Stimulated activated CD8-positive, alpha-beta memory T cell treated with anti-CD3 and anti-CD28 coated beads, Interleukin-7, amount 100 ng/mL, for 4 hours (primary cell): Measurements from ENCODE around the gene NRP1.
A peak's percentile ranks its signal among the peaks of the same experiment; 100 is the strongest.

ENCODE experiments used
- DNase-seq, 2 donors: peaks; one replicate each; pipeline ENCODE4 v3.0.0-alpha.2; 2020; ENCODE audit warnings: low read depth in 2 of 2

Gene NRP1

DNA sequence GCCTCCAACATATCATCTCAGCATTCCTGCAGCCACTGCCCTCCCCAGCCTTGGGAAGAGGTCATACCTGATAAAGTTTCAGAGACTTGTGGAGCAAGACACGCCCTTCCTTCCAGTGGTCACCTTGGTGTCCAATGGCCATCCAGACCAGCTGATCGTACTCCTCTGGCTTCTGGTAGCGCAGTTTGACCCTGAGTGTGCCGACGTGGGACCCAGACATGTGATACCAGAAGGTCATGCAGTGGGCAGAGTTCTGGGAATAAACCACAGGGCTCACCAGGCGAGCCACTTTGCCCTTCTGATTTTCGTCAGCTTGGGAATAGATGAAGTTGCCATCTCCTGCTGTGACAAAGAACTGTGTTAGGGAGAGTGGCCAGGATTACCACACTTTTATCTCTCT lies 148.3 kb downstream of the NRP1 start:
- DNase-seq = no peak

DNA sequence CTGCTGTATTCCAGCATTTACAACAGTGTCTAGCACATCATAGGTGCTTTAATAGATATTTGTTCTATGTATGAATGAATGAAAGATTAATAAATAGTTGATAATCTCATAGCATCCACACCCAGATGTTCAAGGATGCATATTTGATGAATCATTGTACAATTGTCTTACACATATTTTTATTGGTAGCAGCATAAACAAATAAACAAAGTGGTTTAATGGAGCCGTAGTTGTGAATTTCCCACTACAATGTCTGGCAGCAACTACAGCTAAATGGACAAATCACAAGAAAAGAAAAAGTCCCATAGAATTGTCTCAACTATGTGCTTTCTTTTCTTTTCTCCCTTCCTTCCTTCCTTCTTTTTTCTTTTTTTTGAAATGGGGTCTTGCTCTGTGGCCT lies 150.8 kb downstream of the NRP1 start:
- DNase-seq = no peak

DNA sequence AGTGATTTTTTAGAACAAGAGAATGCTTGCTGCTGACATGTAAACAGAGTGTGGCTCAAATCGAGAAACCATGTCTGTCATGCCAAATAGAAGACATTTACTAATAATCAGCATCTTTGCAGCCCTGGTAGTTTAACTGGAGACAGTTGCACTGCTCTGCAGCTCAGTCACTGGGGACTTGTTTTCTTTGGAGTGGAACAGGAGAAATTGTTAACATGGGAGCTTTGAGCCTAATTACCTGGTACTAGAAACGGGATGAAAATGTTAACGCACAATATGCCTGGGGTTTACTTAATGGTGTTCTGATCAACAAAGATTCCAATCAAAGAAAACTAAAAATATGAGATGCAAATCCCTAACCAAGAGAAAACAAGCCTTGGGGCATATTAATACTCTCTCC lies 153.5 kb downstream of the NRP1 start:
- DNase-seq = no peak

DNA sequence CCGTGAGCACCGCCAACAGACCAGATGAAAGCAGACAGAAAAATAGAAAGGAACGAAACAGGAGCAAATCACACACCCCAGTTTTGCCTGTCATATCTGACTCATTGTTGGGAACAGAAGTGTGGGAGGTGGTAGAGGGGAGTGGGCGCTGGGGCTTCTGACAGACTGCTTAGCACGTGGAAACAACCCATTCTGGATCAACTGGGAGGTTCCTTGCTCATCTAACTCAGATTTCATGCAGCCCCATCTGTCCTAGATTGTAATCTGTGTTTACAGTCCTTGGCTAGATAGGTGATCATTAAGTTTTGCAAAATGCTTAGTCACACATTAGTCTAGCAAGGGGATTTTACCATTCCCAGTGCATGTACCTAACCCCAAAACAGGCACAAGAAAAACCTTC lies 154.1 kb downstream of the NRP1 start:
- DNase-seq = no peak

DNA sequence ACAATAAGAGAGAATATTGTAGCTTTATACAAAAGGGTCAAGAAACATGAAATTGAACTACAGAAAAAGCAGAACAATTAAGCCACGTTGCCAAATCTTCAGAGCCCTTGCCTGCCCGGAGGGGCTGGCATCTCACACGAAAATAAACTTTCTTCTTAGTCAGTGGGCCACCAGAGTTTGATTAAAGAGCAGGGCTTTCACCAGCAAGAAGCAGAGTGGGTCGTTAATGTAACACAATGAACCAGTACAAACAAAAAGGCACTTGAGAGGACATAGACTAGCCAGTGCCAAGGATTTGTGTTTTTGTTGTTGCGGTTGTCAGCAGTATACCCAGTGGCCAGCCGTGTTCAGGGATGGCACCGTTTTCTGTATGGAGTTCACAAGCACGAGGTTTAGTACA lies 155.4 kb downstream of the NRP1 start:
- DNase-seq = no peak

DNA sequence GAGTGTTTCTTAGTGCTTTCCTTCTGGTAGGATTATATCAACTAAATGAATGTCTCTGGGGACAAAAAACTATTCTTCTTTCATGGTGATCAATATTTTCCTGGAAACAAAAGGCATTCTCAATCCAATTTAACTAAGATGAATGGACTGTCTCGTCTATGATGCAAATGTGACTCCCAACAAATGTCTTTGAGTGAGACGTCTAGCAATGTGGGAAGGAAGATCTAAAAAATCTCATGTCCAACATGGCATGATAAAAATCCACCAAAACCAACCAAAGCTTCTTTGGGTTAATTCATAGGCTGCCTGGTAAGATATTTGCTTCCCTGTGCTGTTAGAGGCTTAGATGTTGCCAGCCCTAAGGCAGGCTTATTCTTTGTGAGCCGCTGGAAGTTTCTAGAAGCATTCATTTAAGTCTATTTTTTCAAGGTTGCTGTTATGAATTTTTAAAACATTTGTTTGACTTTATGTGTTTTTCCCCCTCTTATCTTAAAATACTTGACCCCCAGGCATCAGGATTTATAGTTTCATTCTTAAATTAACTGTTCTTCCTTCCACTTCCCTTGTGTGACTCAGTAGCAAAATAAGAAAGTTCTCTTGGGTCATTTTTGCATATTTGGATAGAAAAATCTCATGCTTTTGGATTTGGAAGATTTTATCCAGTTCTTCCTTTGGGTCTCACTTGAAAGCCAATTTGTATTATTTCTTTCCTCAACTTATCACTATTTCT lies 156.3 kb downstream of the NRP1 start:
- no peak for DNase-seq

DNA sequence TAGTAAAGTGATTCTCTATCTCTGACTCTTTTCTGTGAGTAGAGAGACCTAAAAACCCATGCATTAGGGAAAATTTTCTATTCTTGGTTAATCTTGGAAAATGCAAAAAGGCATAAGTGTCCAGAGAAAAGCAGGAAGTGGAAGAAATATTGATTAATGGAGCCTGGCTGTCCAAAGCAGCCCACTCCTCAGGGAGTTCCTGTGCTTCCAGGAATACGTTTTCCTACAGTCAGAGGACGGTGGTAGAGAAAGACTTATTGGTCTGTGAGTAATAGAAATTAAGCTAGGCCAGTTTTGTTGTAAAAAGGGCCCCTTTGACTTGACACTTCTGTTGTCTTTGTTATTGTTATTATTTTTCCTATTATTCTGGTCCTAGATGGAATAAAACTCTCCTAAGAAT lies 157.8 kb downstream of the NRP1 start:
- no peak for DNase-seq

DNA sequence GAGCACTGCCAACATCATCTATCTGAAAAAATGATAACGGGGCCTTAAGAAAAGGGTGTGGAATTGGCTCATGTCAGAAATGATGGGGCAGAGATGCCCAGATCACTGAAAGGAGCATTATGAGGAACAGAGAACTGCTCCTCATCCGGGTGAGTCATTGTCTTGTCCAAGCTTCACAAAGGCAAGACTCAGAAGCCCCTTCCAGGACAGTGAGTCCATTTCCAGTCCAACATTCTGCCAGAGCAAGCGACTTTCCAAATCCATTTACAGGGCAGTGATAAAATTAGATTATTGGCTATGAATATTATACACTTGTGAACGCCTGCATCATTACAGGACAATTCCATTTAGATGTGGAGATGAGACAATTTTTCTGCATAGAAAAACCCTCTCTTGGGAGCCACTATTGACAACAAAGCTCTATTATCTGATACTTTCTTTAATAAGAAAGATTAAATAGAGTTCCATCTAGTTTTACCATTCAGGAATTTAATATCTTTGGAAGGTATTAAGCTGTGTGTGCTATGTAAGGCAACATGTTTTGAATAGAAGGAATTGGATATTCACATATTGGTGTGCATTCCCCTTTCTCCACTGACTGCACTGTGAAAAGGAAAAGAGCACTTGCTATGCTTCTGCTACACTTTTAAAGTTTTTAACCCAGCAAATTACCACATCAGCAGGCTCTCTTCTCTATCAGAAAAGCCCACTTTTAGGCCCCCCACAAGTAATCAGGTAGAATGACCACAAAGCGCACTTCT lies 159.6 kb downstream of the NRP1 start:
- DNase-seq = no peak

DNA sequence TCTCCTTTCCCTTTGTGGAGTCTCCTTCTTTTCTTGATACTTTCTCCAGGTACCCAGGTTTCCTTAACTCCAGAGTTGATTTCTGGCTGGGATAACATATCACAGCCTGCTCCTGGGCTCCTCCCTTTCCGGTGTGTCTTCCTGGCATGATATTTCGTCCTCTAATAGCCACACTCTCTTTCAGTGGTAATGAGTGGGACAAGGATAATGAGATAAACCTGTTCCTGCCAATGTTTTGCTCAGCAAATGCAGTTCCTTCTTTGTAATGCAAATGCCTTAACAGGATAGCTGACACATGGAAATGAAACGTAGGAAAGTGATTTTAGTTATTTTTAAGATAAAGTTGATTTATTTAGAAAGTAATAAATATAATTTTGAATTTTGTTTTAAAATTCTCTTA lies 168.6 kb downstream of the NRP1 start:
- no peak for DNase-seq

DNA sequence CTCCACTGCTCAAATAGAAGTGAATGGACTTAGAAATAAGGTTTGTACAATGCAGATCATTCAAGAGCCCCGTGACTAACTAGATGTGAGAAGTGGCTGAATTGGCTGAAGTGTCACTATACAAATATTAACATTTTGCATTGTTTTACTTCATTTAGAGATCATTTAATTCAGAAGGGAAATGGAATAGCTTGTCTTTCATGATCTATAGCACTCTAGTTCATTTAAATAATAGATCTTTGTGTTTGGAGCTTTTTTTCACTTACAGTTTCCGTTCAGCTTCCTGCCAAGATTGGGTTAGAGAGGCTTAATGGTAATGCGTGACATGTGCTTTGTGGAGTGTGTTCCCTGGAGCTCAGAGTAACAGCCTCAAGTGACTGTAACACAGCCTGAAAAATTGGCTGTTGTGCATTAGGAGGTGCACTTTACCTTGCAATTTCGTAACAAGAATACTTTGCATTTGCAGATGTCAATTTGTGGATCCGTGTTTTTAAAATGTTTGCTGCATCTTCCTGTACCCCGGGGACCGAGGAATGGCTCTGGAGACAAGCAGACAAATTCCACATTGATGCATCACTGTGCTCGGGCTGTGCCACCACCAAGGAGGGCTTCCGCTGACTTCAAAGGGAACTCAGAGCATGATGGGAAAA lies 170.3 kb downstream of the NRP1 start:
- DNase-seq = no peak

DNA sequence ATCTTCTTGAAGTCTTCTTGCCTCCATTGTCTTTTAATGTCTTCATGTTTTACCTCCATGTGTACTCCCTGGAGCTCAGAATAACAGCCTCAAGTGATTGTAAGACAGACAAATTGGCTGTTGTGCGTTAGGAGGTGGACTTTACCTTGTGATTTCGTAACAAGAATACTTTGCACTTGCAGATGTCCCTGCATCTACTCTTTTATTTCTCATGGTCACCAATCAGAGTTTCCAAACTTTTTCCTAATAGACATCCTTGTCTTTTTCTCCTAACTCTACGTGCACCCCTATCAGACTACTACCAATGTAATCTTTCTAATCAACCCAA lies 172.3 kb downstream of the NRP1 start:
- DNase-seq = no peak

DNA sequence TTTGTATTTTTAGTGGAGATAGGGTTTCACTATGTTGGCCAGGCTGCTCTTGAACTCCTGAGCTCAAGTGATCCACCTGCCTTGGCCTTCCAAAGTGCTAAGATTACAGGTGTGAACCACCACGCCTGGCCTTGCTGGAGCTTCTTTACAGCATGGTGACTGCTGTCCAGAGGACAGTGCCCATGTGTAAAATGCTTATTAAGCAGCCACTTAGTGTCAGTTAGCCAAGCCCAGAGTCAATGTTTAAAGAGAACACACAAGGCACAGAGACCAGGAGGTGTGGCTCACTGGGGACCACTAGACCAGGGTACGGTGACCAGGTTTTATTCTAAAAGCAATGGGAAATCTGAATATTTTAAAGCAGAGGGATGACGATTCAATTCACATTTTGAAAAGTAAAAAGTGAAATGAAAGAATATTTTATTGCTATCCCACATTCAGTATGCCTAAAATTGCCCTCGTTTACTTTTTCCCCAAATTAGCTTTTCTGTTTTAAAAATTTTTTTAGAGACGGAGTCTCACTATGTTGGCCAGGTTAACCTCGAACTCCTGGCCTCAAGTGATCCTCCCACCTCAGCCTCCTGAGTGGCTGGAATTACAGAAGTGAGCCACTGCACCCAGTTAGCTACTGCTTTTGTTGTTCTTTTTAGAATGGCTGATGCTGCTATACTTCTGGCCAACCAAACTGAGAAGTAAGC lies 172.8 kb downstream of the NRP1 start:
- no peak for DNase-seq

DNA sequence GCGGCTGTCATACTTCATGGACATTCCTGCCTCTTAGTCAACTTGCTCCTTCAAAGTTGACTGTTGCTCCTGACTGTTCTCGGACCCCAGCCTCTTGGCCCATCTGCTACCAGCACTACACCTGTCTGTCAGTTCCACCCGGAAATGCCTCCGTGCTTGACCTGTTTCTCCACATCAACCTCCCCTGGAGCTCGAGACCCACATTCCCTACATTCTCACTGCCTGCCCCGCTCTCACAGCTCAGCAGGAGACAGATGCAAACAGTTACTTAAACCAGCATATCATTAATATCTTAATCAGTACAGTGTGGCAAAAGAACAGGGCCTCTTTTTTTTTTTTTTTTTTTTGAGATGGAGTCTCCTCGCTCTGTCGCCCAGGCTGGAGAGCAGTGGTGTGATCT lies 174.3 kb downstream of the NRP1 start:
- no peak for DNase-seq

DNA sequence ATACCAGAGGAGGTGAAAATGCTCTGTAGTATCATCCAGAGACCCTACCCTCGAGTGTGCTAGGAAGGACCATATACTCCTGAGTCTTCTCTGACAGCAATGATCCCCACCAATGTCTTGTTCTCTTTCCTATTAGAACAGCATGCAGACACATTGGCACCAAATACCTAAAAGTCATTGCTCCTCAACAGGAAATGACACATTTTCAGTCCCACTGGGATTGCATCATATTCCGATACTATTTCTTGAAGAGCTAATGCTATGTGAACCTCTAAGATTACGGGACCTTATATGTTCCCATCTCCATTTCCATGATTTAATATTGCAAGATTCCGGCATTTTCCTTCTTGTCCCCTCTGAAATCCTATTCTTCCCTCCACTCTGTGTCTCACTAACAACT lies 177.4 kb downstream of the NRP1 start:
- DNase-seq = no peak

DNA sequence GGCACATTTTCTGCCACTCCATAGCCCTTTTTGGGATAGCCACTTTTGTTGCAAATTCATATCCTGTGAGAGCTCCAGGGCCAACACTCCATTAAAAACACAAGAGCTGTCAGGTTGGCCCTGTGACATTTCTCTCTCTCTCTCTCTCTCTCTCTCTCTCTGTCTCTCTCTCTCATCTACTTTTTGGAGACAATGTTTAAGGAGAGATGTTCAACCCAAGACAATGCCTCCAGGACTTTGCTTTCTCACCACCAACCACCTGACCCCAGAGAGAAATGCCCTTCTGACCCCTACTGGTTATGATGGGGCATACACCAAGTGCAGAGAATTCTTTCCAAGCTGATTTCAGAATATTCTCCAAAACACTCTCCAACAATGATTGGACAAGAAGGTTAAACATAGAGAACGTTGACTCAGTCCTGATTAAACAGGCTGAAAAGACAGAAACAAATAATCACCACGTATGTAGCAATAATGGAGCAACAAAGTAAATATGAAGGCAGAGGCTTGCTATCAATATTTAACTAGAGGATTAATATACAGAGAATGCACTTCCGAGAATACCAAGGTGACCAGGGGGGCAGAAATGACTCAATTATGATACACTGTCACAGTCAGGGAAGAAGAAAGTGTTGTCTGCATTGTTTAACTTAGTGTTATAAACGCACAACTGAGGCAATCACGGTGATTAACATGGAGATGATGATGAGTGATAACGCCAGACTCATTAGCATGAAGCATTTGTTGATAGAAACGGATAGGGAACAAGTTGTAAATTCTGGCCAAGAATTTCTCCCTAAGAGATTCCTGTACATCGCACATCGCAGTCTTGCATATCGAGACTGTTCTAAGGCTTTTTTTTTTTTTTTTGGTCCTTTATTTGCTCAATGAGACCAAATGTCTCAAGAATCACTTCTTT lies 178.5 kb downstream of the NRP1 start:
- peak in 1 of 2 donors; percentile 26 for DNase-seq

DNA sequence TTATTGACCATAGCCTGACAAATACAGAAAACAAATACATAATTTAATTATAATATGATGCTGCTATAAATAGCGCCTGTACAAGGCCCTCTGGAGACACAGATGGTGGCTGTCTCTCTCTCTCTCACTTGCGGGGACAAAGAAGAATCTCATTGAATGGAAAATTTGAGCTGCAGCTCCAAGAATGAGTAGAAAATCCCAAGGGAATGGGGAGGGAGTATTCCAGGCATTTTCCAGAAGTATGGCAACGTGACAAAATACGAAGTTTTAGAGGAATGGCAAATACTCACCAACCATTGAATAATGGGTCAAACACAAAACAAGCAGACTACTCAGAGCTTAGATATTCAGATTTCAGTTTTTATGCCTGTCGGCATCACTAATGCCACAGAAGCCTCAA lies 179.9 kb downstream of the NRP1 start:
- DNase-seq = no peak

DNA sequence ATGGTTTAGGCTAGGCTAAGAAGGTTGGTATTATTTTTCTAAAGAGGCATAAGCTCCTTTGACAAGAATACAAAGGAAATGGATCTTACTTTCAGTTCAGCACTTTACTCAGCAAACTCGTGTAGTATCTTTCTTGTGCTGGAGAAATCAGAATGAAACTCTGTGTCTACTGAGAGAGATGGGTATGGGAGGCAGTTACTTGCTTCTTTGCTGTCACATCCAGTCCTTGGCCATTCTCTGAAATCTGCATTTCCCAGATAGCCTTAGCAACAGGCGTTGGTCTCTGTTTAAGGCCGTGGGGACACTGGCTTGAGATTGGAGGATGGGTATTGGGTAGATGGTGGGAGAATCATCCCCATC lies 180.5 kb downstream of the NRP1 start:
- DNase-seq = no peak

DNA sequence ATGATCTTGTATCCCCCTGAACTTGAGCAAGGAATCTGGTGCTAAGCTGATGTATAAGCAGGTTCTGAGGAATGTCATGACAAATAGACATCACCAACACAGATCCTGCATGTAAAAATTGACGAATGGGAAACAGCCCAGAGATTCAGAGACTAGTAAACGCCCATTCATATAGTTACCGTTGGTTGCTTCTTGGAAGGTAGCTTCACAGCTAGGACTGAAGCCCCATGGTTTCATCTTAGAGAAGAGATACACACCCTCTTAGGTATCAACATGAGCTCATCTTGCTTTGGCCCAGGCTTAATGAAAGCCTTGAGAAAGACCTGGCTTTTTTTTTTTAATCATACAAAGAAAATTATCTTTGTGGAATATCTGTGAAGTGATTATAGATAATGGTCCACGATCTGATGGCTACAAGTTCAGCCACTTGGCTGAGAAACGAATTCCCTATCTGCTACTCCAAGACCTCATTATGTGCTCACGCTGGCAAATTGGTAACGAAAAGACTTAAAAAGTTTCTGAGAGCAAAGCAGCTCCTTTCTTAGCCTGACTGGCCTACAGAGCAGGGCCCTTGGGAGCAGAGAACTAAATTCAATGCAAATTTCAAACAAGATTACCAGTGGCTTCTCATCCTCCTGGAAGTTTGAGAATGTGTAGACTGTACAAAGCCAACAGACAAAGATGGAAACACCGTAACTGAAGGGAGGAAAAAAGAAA lies 181.1 kb downstream of the NRP1 start:
- no peak for DNase-seq

DNA sequence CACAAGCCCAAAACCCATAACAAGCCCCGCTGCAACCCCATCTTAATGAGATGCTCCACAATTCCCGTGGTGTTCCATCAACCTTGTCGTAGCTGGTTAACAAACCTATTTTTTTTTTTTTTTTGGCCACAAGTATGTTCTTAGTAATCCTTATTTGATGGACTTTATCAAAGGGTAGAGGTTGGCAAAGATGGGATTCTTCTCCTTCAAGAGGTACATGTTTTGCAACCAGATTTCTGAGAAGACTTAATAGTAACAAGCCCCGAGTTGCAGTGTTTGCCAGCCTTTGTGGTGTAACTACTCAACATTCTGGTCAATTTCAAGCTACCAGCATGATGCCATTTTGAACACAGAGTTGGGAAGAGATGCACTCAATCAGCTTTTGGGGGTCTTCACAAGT lies 181.7 kb downstream of the NRP1 start:
- DNase-seq = no peak

DNA sequence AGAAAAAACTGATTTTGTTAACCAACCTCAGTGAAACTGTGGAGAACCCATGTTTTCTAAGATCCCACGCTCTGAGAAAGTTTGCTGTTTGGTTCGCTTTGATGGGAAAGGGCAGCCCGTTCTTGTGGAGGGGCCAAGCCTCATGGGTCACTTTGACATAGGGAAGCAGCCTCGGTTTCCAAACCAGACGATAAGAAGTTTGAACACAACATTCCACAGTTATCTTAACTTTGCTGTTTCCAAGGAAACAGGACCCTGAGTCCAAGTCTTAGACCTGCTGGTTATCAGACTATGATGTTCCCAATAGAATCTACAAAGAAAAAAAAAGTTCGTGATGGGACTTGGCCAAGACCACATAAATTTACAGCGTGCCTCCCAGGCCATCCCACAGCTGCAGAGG lies 182.3 kb downstream of the NRP1 start:
- no peak for DNase-seq

DNA sequence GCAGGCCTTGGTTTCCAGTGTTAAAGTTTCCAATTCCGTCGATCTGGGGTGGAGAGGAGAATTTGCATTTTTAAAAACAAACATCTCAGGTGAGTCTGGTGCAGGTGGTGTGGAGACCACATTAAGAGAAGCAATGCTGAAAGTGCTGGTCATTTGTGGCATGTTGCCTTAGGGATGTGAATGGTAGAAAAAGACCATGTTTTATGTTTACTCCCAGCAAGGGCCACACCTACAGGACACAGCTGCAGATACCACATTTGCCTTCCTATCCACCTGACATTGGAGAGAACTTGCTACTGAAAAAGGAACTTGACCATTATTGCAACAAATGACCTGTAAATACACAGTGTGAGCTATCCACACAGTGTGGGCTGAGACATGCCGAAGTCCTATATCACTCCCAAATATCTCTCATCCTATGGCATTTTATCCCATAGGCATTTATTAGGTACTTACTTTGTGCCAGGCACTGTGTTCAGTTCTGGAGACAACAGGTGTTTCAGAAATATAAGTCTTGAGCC lies 183.1 kb downstream of the NRP1 start:
- DNase-seq = no peak
